HG02642 (cell line): ENCODE results near the gene CD3D.
"Not testable (repeated sequence)": the region's sequence is repeated elsewhere in the genome, so short reads cannot be mapped to it uniquely, and the experiment has no call there.

Experiments
- ATAC-seq: cut with Tn5 transposase; IDR thresholded peaks from one replicate; pipeline ENCODE4 v1.9.1; 2021; ENCODE audit warnings: mild to moderate bottlenecking; ENCODE audit not compliant: unreplicated experiment, poor library complexity

Gene CD3D

DNA sequence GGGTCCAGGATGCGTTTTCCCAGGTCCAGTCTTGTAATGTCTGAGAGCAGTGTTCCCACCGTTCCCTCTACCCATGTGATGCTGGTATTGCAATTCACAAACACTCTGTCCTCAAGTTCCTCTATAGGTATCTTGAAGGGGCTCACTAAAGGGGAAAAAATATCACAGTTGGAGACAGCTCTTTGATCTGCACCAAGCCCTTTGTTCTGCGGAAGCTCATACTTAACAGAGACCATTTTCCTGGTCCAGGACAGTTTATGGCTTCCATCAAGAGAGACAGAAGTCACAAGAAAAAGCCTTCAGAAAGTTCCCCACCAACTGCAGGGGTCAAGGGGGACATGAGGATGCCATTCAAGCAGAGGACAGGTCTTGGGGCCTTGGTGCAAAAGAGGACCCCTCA is 2.1 kb downstream of the CD3D start:
- no peak for ATAC-seq

DNA sequence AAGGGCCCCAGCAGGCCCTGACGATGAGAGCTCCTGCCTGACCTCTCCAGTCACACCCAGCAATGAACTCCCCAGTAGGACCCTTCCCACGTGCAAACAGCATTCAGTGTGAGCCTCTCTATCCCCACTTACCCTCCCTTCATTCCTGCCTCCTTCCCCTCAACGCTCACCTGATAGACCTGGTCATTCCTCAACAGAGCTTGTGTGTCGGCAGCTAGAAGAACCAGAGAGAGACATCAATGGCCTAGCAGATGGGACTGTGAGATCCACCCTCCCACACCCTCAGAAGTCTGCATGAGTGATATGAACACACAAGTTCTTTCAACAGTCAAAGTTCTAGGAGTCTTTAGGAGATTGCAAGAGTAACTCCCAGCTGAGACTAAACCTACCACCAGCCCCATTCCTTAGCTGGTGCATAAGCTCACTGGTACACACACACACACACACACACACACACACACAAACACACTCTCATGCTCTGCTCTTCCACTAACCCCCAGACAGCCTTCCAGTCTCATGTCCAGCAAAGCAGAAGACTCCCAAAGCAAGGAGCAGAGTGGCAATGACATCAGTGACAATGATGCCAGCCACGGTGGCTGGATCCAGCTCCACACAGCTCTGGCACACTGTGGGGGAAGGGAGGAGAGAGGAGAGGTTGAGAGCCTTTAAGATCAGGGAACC is 3.1 kb downstream of the CD3D start:
- no peak for ATAC-seq

DNA sequence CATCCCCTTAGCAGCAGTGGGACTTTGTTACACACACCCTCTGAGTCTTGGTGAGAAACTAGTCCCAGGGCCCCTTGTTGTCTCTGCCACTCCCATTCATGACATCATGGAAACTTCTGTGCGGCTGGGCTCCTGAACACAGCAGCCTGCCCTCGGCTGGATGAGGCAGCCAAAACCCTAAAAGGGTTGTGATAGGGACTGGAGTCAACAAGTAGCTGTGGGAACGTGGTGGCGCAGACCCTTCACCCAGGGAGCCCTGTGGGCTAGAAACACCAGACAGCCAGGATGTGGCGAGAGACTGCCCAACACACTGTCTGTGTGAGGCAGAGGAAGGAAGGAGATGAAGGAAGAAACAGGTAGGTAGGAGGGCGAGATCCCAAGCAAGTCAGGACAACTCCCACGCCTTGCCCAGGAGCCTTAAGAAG is 3.9 kb downstream of the CD3D start:
- ATAC-seq: no peak

DNA sequence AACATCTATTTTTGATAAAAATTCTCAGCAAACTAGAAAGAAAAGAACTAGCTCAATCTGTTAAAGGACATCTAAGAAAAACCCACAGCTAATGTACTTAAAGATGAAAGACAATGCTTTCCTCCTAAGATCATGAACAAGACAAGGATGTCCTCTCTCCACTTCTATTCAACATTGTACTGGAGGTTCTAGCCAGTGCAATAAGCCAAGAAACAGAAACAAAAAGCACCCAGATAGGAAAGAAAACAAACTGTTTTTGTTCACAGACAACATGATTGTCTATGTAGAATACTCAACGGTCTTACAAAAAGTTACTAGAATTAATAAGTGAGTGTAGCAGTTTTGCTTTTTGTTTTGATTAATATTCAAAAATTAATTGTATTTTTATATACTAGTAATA is 7.8 kb downstream of the CD3D start:
- no peak for ATAC-seq

DNA sequence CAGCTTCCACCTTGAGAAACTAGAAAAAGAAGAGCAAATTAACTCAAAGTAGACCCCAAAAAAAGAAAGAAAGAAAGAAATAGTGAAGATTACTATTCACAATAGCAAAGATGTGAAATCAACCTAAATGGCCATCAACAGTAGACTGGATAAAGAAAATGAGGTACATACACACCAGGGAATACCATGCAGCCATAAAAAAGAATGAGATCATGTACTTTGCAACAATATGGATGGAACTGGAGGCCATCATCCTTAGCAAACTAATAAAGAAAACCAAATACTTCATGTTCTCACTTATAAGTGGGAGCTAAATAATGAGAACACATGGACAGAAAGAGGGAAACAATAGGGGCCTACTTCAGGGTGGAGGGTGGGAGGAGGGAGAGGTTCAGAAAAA is 13.8 kb downstream of the CD3D start:
- ATAC-seq: no peak

DNA sequence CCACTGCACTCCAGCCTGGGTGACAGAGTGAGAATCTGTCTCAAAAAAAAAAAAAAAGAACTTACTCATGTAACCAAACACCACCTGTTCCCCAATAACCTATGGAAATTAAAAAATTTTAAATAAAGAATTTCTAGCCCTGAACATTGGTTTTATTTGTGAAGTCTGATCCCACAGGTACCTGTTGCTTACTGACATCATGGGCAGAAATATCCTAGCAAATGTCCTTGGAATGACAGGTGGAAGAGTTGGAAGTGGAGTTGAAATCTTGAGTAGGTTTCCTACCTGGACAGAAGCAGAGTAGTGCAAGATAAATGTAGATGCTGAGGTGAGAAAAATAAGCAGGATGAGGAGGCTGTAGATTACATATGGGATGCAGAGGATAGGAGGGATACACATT is 17.2 kb downstream of the CD3D start:
- ATAC-seq: no peak

DNA sequence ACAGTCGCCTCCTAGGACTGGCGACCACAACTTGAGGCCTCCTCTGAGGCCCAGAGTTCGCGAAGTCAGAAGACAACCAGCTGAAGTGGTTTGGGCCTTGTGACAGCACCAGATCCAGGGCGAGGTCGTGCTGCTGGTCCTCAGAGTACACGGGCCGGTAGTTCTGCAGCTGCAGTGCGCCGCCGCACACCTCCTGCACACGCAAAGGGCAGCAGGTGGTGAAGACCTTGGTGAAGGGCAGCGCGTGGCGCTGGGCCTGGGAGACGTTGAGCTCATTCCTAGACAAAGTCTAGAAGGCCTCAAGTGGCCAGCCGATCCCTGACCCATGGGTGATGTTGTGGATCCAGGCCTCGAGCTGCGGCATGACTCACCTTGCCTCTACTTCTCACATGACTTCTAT is 19.8 kb downstream of the CD3D start:
- no peak for ATAC-seq

DNA sequence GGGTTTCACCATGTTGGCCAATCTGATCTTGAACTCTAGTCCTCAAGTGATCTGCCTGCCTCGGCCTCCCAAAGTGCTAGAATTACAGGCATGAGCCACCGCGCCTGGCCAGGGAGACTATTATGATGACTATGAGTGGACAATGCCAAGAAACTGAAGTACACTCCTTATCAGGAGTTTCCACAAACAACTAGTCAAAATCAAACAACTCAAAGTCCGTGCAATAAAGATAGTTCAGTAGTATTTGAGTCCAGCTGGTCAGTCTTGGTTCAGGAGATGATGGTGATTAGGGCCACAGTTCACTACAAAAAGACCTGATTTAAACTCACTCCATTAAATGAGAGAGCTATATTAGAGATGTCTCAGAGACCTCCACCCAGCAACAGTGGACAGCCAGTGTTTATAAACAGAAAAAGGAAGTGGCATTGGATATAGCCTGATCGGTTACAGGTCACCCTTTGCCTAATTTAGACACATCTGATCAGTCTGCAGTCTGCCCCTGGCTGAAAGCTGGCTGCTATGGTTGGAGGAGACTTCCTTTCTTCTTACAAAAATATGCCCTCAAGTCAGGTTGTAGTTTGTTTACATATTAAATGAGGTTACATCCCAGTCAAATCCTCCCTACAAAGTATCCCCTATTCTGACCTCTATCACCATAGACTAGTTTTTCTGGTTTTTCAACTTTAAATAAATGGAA is 21.0 kb downstream of the CD3D start:
- no peak for ATAC-seq

DNA sequence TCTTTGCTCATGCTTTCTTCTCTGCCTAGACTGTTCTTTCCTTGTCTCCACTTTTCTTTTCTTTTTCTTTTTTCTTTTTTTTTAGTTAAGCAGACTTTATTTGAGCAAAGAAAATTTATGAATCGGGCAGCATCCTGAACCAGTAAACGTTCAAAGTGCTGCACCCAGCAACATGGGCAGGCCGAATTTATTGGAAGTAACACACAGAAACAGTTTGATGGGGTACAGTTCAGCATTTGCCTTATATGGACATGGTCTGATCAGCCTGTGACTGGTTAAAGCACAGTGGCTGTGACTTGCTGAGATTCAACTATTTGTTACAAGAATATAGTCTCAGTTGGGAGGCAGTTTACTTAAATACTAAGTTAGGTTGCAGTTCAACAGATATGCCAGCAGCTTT is 22.0 kb downstream of the CD3D start:
- no peak for ATAC-seq

DNA sequence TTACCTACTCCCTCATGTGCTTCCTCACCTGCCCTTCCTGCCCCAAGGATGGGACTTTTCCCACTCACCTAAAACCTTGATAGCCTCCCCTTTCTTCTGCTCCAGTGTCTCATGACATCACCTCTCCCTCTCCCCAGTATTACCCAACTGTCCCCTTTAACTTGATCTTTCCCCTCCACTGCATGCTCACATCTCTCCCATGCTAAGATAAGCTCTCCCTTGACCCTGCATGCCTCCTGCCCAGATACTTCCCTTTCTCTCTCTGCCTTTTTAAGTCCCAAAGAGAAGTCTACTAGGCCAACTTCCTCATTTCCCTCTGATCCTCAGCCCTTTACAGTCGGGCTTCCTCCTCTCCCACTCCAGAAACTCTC is 23.2 kb downstream of the CD3D start:
- no peak for ATAC-seq

DNA sequence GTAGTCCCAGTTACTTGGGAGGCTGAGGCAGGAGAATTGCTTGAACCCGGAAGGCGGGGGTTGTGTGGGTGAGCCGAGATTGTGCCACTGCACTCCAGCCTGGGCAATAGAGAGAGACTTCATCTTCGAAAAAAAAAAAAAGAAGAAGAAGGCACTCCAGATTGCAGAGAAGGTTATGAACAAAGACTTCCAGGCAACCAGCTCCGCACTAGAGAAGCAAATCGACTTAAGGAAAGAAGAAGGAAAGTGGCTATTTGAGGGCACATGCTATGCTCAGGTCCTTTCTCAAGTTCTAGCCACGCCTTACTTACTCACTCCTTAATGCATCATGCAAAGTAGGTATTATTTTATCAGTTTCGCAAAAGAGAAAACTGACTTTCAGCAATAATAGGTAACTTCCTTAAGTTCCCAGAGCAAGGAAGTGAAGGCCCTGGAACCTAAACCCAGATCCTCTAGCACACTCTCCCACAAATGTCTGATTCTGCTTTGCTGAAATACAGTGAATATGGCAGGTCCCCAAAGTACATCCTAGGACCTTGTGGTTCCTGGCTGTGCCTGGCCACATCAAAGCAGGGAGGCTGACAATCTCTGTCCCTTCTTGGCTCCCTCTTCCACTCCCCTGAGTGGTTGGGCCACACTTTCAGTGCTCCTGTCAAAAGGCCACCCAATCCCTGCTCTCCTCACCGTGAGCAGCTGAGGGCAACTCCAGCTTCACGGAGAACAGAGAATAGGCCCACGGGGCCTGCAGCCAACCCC is 23.7 kb downstream of the CD3D start:
- no peak for ATAC-seq

DNA sequence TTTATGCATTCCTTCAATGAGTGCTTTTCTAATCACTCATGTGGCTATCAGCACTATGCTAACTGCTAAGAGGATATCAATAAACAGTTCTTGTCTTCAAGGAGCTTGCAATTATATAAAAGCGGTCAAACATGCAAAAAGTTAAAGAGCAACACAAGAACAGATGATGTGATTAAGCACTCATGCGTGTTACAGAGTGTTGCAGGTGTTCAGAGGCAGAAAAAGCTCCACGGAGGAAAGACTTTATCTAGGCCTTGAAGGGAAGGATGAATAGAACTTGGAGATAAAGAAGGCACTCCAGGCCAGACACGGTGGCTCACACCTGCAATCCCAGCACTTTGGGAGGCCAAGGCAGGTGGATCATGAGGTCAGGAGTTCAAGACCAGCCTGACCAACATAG is 24.4 kb downstream of the CD3D start:
- ATAC-seq: no peak

DNA sequence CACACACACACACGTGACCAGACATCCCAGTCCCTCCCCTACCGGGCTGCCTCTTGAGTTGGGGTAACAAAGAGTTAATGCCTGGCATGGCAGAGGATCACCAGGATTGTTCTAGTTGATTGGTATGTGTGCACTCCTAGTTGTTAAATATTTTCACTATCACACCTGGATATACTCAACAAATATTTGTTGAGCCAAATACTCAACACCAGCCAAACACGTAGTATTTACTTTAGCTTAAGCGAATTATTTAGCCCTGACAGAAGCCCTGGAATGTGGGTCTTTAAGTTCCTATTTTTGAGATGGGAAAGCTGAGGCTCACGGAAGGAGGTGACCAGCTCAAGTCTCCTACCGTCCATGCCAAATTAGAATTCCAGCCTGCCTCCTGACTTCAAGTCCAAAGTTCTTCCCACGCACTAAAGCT is 27.5 kb downstream of the CD3D start:
- ATAC-seq: no peak

DNA sequence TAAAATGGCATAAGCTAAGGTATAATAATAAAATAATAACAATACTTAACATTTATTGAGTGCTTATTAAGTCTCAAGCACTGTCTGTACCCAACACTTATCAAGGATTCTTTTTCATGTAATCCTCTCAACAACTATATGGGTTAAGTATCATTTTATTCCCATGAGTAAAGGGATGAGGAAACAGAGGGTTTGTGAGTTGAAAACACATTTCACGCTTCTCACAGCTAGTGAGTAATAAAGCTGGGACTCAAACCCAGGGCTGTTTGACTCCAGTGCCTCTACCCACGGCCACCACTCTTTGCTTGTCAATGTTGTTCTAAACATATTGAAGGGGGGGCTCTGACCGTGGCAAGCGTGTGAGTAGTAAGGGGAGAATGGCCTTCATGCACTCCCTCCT is 29.3 kb downstream of the CD3D start:
- ATAC-seq: no peak

DNA sequence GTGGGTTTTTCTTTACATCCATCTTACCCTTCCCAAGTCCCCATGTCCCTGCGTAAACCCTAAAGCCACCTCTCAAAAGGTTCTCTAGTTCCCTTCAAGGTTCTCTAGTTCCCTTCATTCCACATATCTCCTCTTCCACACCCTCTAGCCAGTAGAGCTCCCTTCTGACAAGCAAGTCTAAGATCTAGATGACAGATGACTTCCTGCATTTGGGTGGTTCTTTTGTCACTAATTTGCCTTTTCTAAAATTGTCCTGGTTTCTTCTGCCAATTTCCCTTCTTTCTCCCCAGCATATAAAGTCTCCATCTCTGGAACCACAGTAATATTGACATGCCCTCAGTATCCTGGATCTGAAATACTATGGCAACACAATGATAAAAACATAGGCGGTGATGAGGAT is 30.2 kb downstream of the CD3D start:
- ATAC-seq: no peak

DNA sequence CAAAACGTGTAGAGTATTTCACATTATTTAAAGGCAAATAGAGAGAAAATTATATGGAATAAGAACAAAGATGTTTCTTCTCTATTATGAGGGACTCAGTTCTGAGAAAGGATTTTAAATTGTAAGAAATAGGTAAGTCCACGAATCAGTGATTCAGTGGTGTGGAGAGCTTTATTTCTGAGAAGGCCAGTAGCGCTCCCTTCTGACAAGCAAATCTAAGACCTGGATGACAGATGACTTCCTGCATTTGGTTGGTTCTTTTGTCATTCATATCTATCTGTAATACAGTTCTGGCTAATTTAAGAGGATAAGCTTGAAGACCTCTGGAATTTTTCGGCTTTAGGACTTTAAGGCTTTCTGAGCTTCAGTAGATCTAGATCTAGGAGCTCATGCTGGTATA is 31.0 kb downstream of the CD3D start:
- ATAC-seq: no peak

DNA sequence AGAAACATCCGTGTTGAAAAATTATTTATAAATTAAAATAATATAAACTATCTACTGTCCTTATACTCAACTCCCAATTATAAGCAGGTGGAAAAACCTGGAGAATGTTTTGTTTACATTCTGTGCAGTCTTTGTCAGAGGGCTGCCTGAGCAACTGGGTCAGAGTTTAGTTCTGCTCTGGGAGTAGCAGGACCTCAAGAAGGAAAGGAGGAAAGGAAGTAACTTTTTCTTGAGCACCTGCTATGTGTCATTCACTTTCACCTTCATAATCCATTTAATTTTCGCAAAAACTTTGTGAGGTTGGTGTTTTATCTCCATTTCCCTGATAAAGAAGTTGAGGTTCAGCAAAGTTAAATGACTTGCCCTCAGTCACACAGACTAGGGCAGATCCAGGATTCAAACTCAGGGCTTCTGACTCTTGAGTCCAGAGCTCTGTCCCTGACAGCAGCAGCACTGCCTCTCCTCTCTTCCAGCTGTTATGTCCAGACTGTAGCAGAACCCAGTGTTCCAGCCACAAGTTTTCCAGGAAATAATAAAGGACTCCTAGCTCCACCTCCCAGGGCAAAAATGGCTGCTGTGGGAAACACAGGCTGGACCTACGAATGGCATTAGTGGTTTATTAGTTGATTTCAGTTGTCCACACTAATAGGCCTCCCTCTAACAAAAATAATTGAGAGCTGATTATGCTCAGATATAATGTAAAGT is 31.6 kb downstream of the CD3D start:
- no peak for ATAC-seq

DNA sequence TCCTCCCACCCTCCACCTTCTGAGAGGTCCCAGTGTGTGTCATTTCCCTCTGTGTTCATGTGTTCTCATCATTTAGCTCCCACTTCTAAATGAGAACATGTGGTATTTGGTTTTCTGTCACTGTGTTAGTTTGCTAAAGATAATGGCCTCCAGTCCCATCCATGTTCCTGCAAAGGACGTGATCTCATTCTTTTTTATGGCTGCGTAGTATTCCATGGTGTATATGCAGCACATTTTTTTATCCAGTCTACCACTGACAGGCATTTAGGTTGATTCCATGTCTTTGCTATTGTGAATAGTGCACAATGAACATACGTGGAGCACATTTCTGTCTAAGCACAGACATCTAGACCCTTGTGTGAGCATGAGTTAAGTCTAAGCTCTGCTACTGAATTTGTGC is 32.2 kb downstream of the CD3D start:
- no peak for ATAC-seq

DNA sequence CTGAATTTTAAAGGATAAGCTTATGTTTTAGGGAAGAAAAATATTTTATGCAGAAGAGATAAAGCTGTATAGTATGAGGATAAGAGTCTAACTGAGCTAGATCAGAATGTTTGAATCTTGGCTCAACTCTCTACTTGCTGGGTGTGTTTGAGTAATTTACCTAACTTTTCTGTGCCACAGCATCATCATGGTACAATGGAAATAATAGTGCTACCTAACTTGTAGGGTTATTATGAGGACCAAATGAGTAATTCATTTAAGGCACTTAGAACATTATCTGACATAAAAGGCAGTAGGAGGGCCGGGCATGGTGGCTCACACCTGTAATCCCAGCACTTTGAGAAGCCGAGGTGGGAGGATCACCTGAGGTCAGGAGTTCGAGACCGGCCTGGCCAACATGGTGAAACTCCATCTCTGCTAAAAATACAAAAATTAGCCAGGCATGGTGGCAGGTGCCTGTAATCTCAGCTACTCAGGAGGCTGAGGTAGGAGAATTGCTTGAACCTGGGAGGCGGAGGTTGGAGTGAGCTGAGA is 33.4 kb downstream of the CD3D start:
- ATAC-seq: not testable (repeated sequence)

DNA sequence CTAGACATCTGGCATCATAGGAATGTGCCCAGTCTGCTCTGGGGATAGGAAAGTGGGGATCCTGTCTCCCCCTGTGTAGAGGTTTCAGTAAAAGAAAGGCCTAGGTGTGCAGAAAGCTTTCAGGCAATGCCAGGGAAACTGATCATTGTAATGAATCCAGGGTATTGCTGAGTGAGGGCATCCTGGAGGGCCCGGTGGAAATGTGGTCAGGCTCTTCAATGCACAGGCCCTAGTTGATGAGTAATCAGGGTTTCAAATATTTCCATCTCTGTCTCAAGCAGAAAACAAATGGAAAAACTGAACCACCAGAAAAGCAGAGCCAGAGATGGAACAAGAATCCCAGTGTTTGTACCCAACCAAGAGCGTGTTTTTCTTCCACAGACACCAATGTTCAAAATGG is 35.9 kb downstream of the CD3D start:
- ATAC-seq: no peak

DNA sequence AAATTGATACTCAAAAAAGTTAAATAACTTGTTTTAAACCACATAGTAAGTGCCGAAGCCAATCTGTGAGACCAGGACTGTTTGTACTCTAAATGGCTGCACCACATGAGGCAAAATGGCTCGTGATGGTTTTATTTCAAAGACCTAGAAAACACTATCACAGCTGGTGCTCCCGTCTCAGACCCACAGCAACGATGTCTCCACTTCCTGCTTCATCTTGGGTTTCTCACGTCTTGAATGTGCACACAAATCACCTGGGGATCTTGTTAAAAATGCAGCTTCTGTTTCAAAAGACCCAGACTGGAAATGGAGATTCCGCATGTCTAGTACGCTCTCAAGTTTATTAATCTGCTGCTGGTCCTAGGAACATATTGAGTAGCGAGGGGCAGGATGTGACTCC is 36.8 kb downstream of the CD3D start:
- no peak for ATAC-seq
